ENCODE data around the gene EIF2AK3. TPM values are rescaled to one million over a fixed set of nuclear protein-coding genes. Genes with fewer than 3 reads are reported as not detected.

Gene EIF2AK3
- polyA plus RNA-seq, 1 of the 3 experiments (the other 2 are of a cell fraction), result 2.2 TPM

- Histone ChIP-seq H3K27me3 (ENCODE audit: insufficient read depth) (no peaks in the 10 kb centered on the region), H3K4me2 (no peak overlapping the region), H3K9me3 (no peaks in the 10 kb centered on the region), H3K79me2 (ENCODE audit: insufficient read depth) (0 out of 2 replicates have a peak, but pooled peaks cover under 1% of the 10 kb centered on the region), H3F3A (replicated peaks; ENCODE audit: insufficient read depth) (peaks cover 5% of the 10 kb centered on the region), H3K4me1 (ENCODE audit: control insufficient read depth in 1 of 2, insufficient read depth in 2 of 2, low read depth in 1 of 2, low read length in 1 of 2) (no peaks in the 10 kb centered on the region; a peak in 1 of 4 replicates), H2AFZ (ENCODE audit: low read depth) (no peak overlapping the region), H3K27ac (ENCODE audit: low read depth in 2 of 2, low read length in 1 of 2) (peak overlapping the region; percentile 12 to 67; a peak in 3 of 4 replicates), H3K36me3 (replicated peaks in 1 of 2; ENCODE audit: control insufficient read depth in 1 of 2, insufficient read depth in 2 of 2, low read length in 1 of 2) (peaks cover 30 to 34% of the 10 kb centered on the region in 2 experiments), H3K9ac (no peak overlapping the region), H3K4me3 (ENCODE audit: low read depth in 2 of 2, low read length in 1 of 2) (no peak overlapping the region; a peak in 1 of 4 replicates), H3K9me2 (no peaks in the 10 kb centered on the region), H4K20me1 (ENCODE audit: insufficient read depth) (no peaks in the 10 kb centered on the region)
- CTCF ChIA-PET, result interaction anchor here (0.5 to 15.5 kb wide), 23 partner anchors 9 to 119 kb away, joined by 3 to 308 read pairs (median 5); no protein-coding TSS in a partner anchor
- POLR2A ChIA-PET, result no interaction called here
- WGBS (ENCODE audit: low lambda C conversion rate), result 99% methylated on average over 2 of the region's 2 CpGs
- DNase-seq, result peak; percentile 47
- TF ChIP-seq SIN3A (IDR thresholded peaks at IDR 0.05; ENCODE audit: borderline replicate concordance, low read depth, low read length) (no peak), POLR2AphosphoS5 (IDR thresholded peaks at IDR 0.05; ENCODE audit: low read depth, low read length) (no peak), RAD21 (IDR thresholded peaks at IDR 0.05; ENCODE audit: low read length) (peak; percentile 96), SMC3 (IDR thresholded peaks at IDR 0.05; ENCODE audit: low read depth, low read length) (peak; percentile 87), CTCF (IDR thresholded peaks at IDR 0.05) (peak; percentile 91), FOSL2 (IDR thresholded peaks at IDR 0.05; ENCODE audit: borderline replicate concordance, low read depth) (no peak)
- TF ChIP-seq, protein P1, sequence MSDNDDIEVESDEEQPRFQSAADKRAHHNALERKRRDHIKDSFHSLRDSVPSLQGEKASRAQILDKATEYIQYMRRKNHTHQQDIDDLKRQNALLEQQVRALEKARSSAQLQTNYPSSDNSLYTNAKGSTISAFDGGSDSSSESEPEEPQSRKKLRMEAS (IDR thresholded peaks at IDR 0.05; ENCODE audit: low read depth), result no peak
- TF ChIP-seq, protein P2, sequence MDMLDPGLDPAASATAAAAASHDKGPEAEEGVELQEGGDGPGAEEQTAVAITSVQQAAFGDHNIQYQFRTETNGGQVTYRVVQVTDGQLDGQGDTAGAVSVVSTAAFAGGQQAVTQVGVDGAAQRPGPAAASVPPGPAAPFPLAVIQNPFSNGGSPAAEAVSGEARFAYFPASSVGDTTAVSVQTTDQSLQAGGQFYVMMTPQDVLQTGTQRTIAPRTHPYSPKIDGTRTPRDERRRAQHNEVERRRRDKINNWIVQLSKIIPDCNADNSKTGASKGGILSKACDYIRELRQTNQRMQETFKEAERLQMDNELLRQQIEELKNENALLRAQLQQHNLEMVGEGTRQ (IDR thresholded peaks at IDR 0.05; ENCODE audit: borderline replicate concordance, low read depth, low read length), result no peak
Observed at GRCh38 chr2:88590998-88591613, 36.2 kb downstream of the EIF2AK3 start.

GRCh38 chr2:88585969-88586368 lies 41.3 kb downstream of the EIF2AK3 start:
- ChIA-PET POLR2A (no interaction called here), CTCF (interaction anchor here (0.9 to 15.5 kb wide), 2 partner anchors 10 to 84 kb away, joined by 3 to 308 read pairs; no protein-coding TSS in a partner anchor)
- Histone ChIP-seq H2AFZ (ENCODE audit: low read depth) (no peak overlapping the region), H3K4me2 (no peak overlapping the region), H3K4me1 (ENCODE audit: control insufficient read depth in 1 of 2, insufficient read depth in 2 of 2, low read depth in 1 of 2, low read length in 1 of 2) (no peaks in the 10 kb centered on the region; a peak in 1 of 4 replicates), H3K79me2 (ENCODE audit: insufficient read depth) (no peaks in the 10 kb centered on the region), H3K27ac (ENCODE audit: low read depth in 2 of 2, low read length in 1 of 2) (no peak overlapping the region), H3K4me3 (ENCODE audit: low read depth in 2 of 2, low read length in 1 of 2) (no peak overlapping the region), H3F3A (replicated peaks; ENCODE audit: insufficient read depth) (no peaks in the 10 kb centered on the region), H3K9ac (no peak overlapping the region), H3K9me2 (no peaks in the 10 kb centered on the region), H4K20me1 (ENCODE audit: insufficient read depth) (no peaks in the 10 kb centered on the region), H3K27me3 (ENCODE audit: insufficient read depth) (no peaks in the 10 kb centered on the region), H3K9me3 (no peaks in the 10 kb centered on the region), H3K36me3 (replicated peaks in 1 of 2; ENCODE audit: control insufficient read depth in 1 of 2, insufficient read depth in 2 of 2, low read length in 1 of 2) (peaks cover 47 to 56% of the 10 kb centered on the region in 2 experiments)
- no peak for TF ChIP-seq FOSL2 (IDR thresholded peaks at IDR 0.05; ENCODE audit: borderline replicate concordance, low read depth)
- no peak for TF ChIP-seq MEF2A (IDR thresholded peaks at IDR 0.05; ENCODE audit: borderline replicate concordance, low read depth)
- no peak for TF ChIP-seq EZH2phosphoT487 (IDR thresholded peaks at IDR 0.05; ENCODE audit: borderline replicate concordance, low read depth)
- TF ChIP-seq, protein P1 (IDR thresholded peaks at IDR 0.05; ENCODE audit: low read depth), result no peak
- no peak for TF ChIP-seq GABPA (IDR thresholded peaks at IDR 0.05; ENCODE audit: low read depth)
- WGBS (ENCODE audit: low lambda C conversion rate), result 83% methylated on average over 6 of the region's 6 CpGs
- DNase-seq, result no peak
